Psoas muscle (tissue), 8 donors: ENCODE results near the gene EBF3. TPM values are rescaled to one million over a fixed set of nuclear protein-coding genes. Genes with fewer than 3 reads are reported as not detected.
"Not testable (repeated sequence)": the region's sequence is repeated elsewhere in the genome, so short reads cannot be mapped to it uniquely, and the experiment has no call there.

ENCODE experiments used
- ATAC-seq, 4 donors: fragments of 200-7000 bp; cut with Tn5 transposase; one replicate each; pipeline ENCODE4 v1.9.1; 2020; ENCODE audit warnings: moderate library complexity in 3 of 4, mild to moderate bottlenecking in 2 of 4
- DNase-seq, 2 donors: peaks; one replicate each; pipeline ENCODE4 v3.0.0-alpha.2; 2020
- H3K27ac ChIP-seq: fragments of 200-600 bp; one replicate; pipeline ENCODE4 v1.8.0; 2022
- H3K27me3 ChIP-seq, 3 donors: fragments of 200-600 bp in 1 of 3; one replicate each; pipeline versions ENCODE4 v1.6.1 to v1.8.0; 2013 to 2022; ENCODE audit warnings: low read length in 2 of 3, mild to moderate bottlenecking in 2 of 3, moderate library complexity in 1 of 3; ENCODE audit not compliant: insufficient read depth in 3 of 3
- H3K36me3 ChIP-seq, 2 donors: fragments of 200-600 bp in 1 of 2; one replicate each; pipeline versions ENCODE4 v1.6.1 to v1.8.0; 2013 to 2022; ENCODE audit warnings: low read depth in 1 of 2, mild to moderate bottlenecking in 1 of 2, moderate library complexity in 1 of 2; ENCODE audit not compliant: insufficient read depth in 1 of 2
- H3K4me1 ChIP-seq: fragments of 200-600 bp; one replicate; pipeline ENCODE4 v1.8.0; 2022
- H3K4me3 ChIP-seq: fragments of 200-600 bp; one replicate; pipeline ENCODE4 v1.8.0; 2022; ENCODE audit warnings: mild to moderate bottlenecking
- H3K9me3 ChIP-seq: fragments of 200-600 bp; one replicate; pipeline ENCODE4 v1.8.0; 2022
- WGBS, 3 donors: extraction: QIAGEN DNeasy Blood & Tissue Kit; methylation state at CpG; one replicate each; pipeline versions ENCODE4 v1.1.6 to v1.1.7; 2013; 5-methylcytosine and 5-hydroxymethylcytosine counted together
- intact Hi-C, 2 donors: fragments of 100-400 bp; cut with DNase I; formaldehyde crosslinking; loops; one replicate each; pipeline versions ENCODE4 v1.11.0 to v1.14.2; 2022
- polyA plus RNA-seq, 3 donors: library from polyadenylated mRNA; stranded (reverse); fragments of 200-250 nt; gene quantifications; one replicate each; pipeline ENCODE4 v1.2.3, GENCODE V29; 2013
- total RNA-seq, 4 donors: library from RNA; stranded (reverse); fragmentation: NEBNext Ultra II Directional in 2 of 4; extraction: Animal tissue kit (Norgen Biotek cat#: 25700) in 2 of 4; gene quantifications; one replicate each; pipeline versions ENCODE4 v1.2.1 to v1.2.4, GENCODE V29; 2021 to 2023
- TF ChIP-seq, protein P1 (sequence below): fragments of 200-600 bp; IDR thresholded peaks from one replicate; pipeline ENCODE4 v1.8.0; 2022; ENCODE audit warnings: antibody characterized with exemption
- donor health status: healthy with polysubstance abuse.
- donor health status: DM: no; HTN: no; CAD: no; lungs with moderate emphysema.
- donor health status: Bipolar disorder and iron deficiency.
- donor health status: healthy.
- donor health status: DM: yes; HTN: yes; CAD: no.
- donor health status: DM: no; HTN: no; CAD: no.
- donor health status: DM: no; HTN: no; CAD: no.
- donor health status: DM: yes; HTN: yes; CAD: no.

EBF3 gene
- total and polyA plus RNA-seq, 7 donors, result 3.2 to 10.1 (median 5.2) TPM

- no peaks in the 10 kb centered on the region for H3K36me3 ChIP-seq
- WGBS, 3 donors, result 76 to 83% (median 83%) methylated on average over 16 of the region's 16 CpGs
- no peaks in the 10 kb centered on the region for H3K9me3 ChIP-seq
- H3K27me3 ChIP-seq, result no peaks in the 10 kb centered on the region
- TF ChIP-seq, protein P1, sequence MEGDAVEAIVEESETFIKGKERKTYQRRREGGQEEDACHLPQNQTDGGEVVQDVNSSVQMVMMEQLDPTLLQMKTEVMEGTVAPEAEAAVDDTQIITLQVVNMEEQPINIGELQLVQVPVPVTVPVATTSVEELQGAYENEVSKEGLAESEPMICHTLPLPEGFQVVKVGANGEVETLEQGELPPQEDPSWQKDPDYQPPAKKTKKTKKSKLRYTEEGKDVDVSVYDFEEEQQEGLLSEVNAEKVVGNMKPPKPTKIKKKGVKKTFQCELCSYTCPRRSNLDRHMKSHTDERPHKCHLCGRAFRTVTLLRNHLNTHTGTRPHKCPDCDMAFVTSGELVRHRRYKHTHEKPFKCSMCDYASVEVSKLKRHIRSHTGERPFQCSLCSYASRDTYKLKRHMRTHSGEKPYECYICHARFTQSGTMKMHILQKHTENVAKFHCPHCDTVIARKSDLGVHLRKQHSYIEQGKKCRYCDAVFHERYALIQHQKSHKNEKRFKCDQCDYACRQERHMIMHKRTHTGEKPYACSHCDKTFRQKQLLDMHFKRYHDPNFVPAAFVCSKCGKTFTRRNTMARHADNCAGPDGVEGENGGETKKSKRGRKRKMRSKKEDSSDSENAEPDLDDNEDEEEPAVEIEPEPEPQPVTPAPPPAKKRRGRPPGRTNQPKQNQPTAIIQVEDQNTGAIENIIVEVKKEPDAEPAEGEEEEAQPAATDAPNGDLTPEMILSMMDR, result no peak
- intact Hi-C loops, result no loop called here
- ATAC-seq (peak in 3 of 4 donors; percentile 68 to 78 (median 72)), DNase-seq (peak in 1 of 2 donors; percentile 26)
- no peak overlapping the region for H3K4me3 ChIP-seq
- H3K4me1 ChIP-seq, result peaks cover 11% of the 10 kb centered on the region
- no peak overlapping the region for H3K27ac ChIP-seq
Observed at GRCh38 chr10:129924375-129925085, 39.5 kb downstream of the EBF3 start.

- ATAC-seq, result no peak
- Histone ChIP-seq H3K4me1 (peaks cover 11% of the 10 kb centered on the region), H3K27ac (no peak overlapping the region), H3K9me3 (no peaks in the 10 kb centered on the region), H3K4me3 (no peak overlapping the region), H3K36me3 (no peaks in the 10 kb centered on the region), H3K27me3 (no peaks in the 10 kb centered on the region)
- peak in 1 of 2 donors; percentile 24 for DNase-seq
- intact Hi-C loops, result no loop called here
- WGBS, 3 donors, result 88 to 92% (median 89%) methylated on average over 18 of the region's 18 CpGs
- TF ChIP-seq, protein P1, result no peak
Observed at GRCh38 chr10:129922598-129923123, 41.4 kb downstream of the EBF3 start.

GRCh38 chr10:129921801-129922597 lies 42.1 kb downstream of the EBF3 start:
- no peaks in the 10 kb centered on the region for H3K9me3 ChIP-seq
- peak in 1 of 2 donors; percentile 51 for DNase-seq
- ATAC-seq, result peak in 1 of 4 donors; percentile 27
- no peaks in the 10 kb centered on the region for H3K36me3 ChIP-seq
- intact Hi-C loops, result no loop called here
- TF ChIP-seq, protein P1, result no peak
- peaks cover 15% of the 10 kb centered on the region for H3K4me1 ChIP-seq
- H3K4me3 ChIP-seq, result no peak overlapping the region
- 81 to 89% (median 84%) methylated on average over 16 of the region's 16 CpGs for WGBS, 3 donors
- H3K27ac ChIP-seq, result no peak overlapping the region
- H3K27me3 ChIP-seq, result no peaks in the 10 kb centered on the region

GRCh38 chr10:129921065-129921670 lies 42.9 kb downstream of the EBF3 start:
- no peak for ATAC-seq
- H3K9me3 ChIP-seq, result no peaks in the 10 kb centered on the region
- H3K27me3 ChIP-seq, result no peaks in the 10 kb centered on the region
- no peak overlapping the region for H3K4me3 ChIP-seq
- H3K36me3 ChIP-seq, result no peaks in the 10 kb centered on the region
- TF ChIP-seq, protein P1, result no peak
- intact Hi-C loops, result no loop called here
- peaks cover 23% of the 10 kb centered on the region for H3K4me1 ChIP-seq
- peak in 1 of 2 donors; percentile 49 for DNase-seq
- H3K27ac ChIP-seq, result no peak overlapping the region
- WGBS, 3 donors, result 75 to 86% (median 80%) methylated on average over 18 of the region's 18 CpGs

- H3K27ac ChIP-seq, intact Hi-C loops, H3K9me3 ChIP-seq, H3K27me3 ChIP-seq, H3K36me3 ChIP-seq, H3K4me3 ChIP-seq, ATAC-seq: not testable (repeated sequence)
- DNase-seq, result peak in 1 of 2 donors; percentile 38
- WGBS, 3 donors, result 96 to 98% (median 97%) methylated on average over 10 to 16 of the region's 18 CpGs
- H3K4me1 ChIP-seq, result peaks cover 26% of the 10 kb centered on the region
Observed at GRCh38 chr10:129920187-129920586, 43.9 kb downstream of the EBF3 start.
